GM19455 (cell line): ENCODE results near the gene ZNF23.

Source experiments
- ATAC-seq: cut with Tn5 transposase; IDR thresholded peaks from one replicate; pipeline ENCODE4 v1.9.1; 2021; ENCODE audit not compliant: unreplicated experiment

ZNF23 gene

GRCh38 chr16:71472051-71472450, 10.0 kb upstream of the ZNF23 start:
- no peak for ATAC-seq

- ATAC-seq: no peak
These were observed 5.8 kb upstream of the ZNF23 start for GRCh38 chr16:71467810-71468209.

GRCh38 chr16:71464231-71464630, 2.2 kb upstream of the ZNF23 start:
- ATAC-seq: no peak

- ATAC-seq: no peak
These were observed 1.1 kb downstream of the ZNF23 start for GRCh38 chr16:71460941-71461340.

GRCh38 chr16:71460236-71460635, 1.8 kb downstream of the ZNF23 start:
- no peak for ATAC-seq

GRCh38 chr16:71459510-71459909, 2.5 kb downstream of the ZNF23 start:
- ATAC-seq: no peak

GRCh38 chr16:71456801-71457200, 5.2 kb downstream of the ZNF23 start:
- ATAC-seq: no peak

- no peak for ATAC-seq
These were observed 9.0 kb downstream of the ZNF23 start for GRCh38 chr16:71453036-71453435.

GRCh38 chr16:71449020-71449419, 13.0 kb downstream of the ZNF23 start:
- no peak for ATAC-seq

GRCh38 chr16:71448274-71448866, 13.7 kb downstream of the ZNF23 start:
- no peak for ATAC-seq

GRCh38 chr16:71443714-71444113, 18.3 kb downstream of the ZNF23 start:
- ATAC-seq: no peak

- no peak for ATAC-seq
These were observed 20.0 kb downstream of the ZNF23 start, which contains the start of gene TLE7 for GRCh38 chr16:71442051-71442440. Gene TLE7 (minus strand): TSS chr16:71442054. CDS start chr16:71433324, 8,730 bp downstream.

- ATAC-seq: no peak
These were observed 20.5 kb downstream of the ZNF23 start for GRCh38 chr16:71441348-71442050.

- ATAC-seq: no peak
These were observed 21.2 kb downstream of the ZNF23 start for GRCh38 chr16:71440669-71441347.

GRCh38 chr16:71439523-71439922, 22.5 kb downstream of the ZNF23 start:
- ATAC-seq: no peak

- no peak for ATAC-seq
These were observed 25.6 kb downstream of the ZNF23 start for GRCh38 chr16:71436473-71436872.

GRCh38 chr16:71432906-71433305, 29.1 kb downstream of the ZNF23 start:
- ATAC-seq: no peak

- no peak for ATAC-seq
These were observed 30.1 kb downstream of the ZNF23 start for GRCh38 chr16:71431991-71432390.

GRCh38 chr16:71431176-71431575, 30.9 kb downstream of the ZNF23 start:
- no peak for ATAC-seq

- ATAC-seq: no peak
These were observed 31.3 kb downstream of the ZNF23 start for GRCh38 chr16:71430744-71431143.

- ATAC-seq: no peak
These were observed 32.5 kb downstream of the ZNF23 start for GRCh38 chr16:71429581-71429980.

GRCh38 chr16:71428883-71429282, 33.2 kb downstream of the ZNF23 start:
- no peak for ATAC-seq
